GM12891 (cell line): ENCODE measurements around the gene PPM1G.
A peak's percentile ranks its signal among the peaks of the same experiment; 100 is the strongest.

ENCODE experiments used
- POLR2AphosphoS5 ChIP-seq: IDR thresholded peaks from 2 replicates; pipeline ENCODE4 v1.6.1; 2011; ENCODE audit warnings: low read depth, low read length, control low read depth
- TAF1 ChIP-seq: IDR thresholded peaks from 2 replicates; pipeline ENCODE4 v1.6.1; 2011; ENCODE audit warnings: low read depth, low read length, control low read depth

DNA sequence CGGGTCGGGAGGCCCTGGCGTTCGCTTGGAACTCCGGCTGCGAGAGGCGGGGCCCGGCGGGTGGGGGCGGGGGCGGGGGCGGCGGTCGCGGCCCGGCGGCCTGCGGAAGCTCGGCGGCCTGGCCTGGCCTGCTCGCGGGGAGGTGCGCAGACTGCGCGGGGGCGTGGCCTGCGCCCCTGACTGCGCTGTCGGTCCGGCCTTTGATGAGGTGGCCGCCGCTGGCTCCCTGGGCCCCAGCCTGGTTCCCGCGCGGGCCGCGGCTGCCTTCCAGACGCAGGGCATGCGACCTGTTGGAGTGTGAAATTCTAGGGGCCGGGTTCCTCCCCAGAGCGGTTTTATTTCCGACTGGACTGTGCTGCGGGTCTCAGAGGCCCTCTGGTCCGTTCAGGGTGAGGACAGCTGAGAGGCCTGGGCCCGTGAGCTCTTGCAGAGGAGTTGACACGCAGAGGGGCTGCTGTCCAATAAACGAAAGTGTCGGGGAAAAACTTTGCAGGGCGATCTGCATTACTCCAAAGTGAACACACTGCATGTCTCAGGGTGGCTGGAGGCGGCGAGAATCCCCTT is 19.7 kb upstream of the PPM1G start:
- TF ChIP-seq POLR2AphosphoS5 = 0 out of 2 replicates have a peak, but pooled peaks have one; percentile 6
- 0 out of 2 replicates have a peak, but pooled peaks have one; percentile 25 for TF ChIP-seq TAF1
